Endothelial cell of umbilical vein (primary cell): Measurements from ENCODE around the gene BUD31. TPM values are rescaled to one million over a fixed set of nuclear protein-coding genes. Genes with fewer than 3 reads are reported as not detected.

ENCODE experiments used
- BruUV-seq: library from RNA; stranded (reverse); fragments of 400-500 nt; replicated peaks from 2 replicates; lab custom pipeline; 2021; lab: Mats Ljungman, UMichigan
- CTCF ChIA-PET: fragments of 300-600, 350-600 bp; sonication (Branson Sonifier 250); formaldehyde crosslinking; loops from one replicate; lab custom pipeline; 2021; ENCODE audit warnings: antibody characterized with exemption, inconsistent platforms; lab: Charles Lee
- POLR2A ChIA-PET: fragments of 300-600, 350-600 bp; sonication (Branson Sonifier 250); formaldehyde crosslinking; loops from one replicate; lab custom pipeline; 2021; ENCODE audit warnings: antibody characterized with exemption, inconsistent platforms; lab: Charles Lee
- DNase-seq: peaks from one replicate; pipeline ENCODE4 v3.0.0-alpha.2; 2011; ENCODE audit warnings: low read depth, low spot score
- FAIRE-seq: peaks from 2 replicates; lab custom pipeline; 2011; peaks lifted over from hg19 to GRCh38; lab: Jason Lieb, UNC
- H2AFZ ChIP-seq: 2 replicates; pipeline ENCODE4 v1.6.0; 2012; ENCODE audit warnings: low read depth, low read length, control low read depth, inconsistent platforms
- H3K27ac ChIP-seq: 2 replicates; pipeline ENCODE4 v1.5.1; 2011; ENCODE audit warnings: low read depth, mild to moderate bottlenecking, control low read depth, low read length, moderate library complexity; ENCODE audit not compliant: insufficient read depth
- H3K27me3 ChIP-seq, 2 experiments: 2 replicates each; pipeline versions ENCODE4 v1.6.0 to v1.6.1; 2011; ENCODE audit warnings: low read length in 2 of 2, mixed read lengths in 1 of 2; ENCODE audit not compliant: control insufficient read depth in 2 of 2, insufficient read depth in 2 of 2
- H3K36me3 ChIP-seq, 2 experiments: 2 replicates in 1 of 2; 3 replicates in 1 of 2; pipeline ENCODE4 v1.5.1; 2011; ENCODE audit warnings: low read length in 2 of 2, mild to moderate bottlenecking in 1 of 2, moderate library complexity in 1 of 2; ENCODE audit not compliant: control insufficient read depth in 2 of 2, insufficient read depth in 2 of 2; ENCODE audit errors: extremely low read depth in 1 of 2
- H3K4me1 ChIP-seq: 3 replicates; pipeline ENCODE4 v1.5.1; 2011; ENCODE audit warnings: mild to moderate bottlenecking, low read length; ENCODE audit not compliant: control insufficient read depth, insufficient read depth; ENCODE audit errors: extremely low read depth
- H3K4me2 ChIP-seq: 2 replicates; pipeline ENCODE4 v1.6.1; 2011; ENCODE audit warnings: low read length, control low read depth, mixed read lengths; ENCODE audit not compliant: insufficient read depth
- H3K4me3 ChIP-seq, 3 experiments: fragments of 200-600 bp in 1 of 3; sonication (generic), shearing (Covaris generic) in 1 of 3; replicated peaks in 1 of 3; 2 replicates each; pipeline ENCODE4 v1.5.1; 2011 to 2016; ENCODE audit warnings: control low read depth in 3 of 3, low read length in 3 of 3, mild to moderate bottlenecking in 2 of 3, inconsistent platforms in 1 of 3, low read depth in 1 of 3, moderate library complexity in 1 of 3; ENCODE audit not compliant: insufficient read depth in 1 of 3
- H3K79me2 ChIP-seq: 2 replicates; pipeline ENCODE4 v1.6.0; 2012; ENCODE audit warnings: low read length, inconsistent platforms; ENCODE audit not compliant: control insufficient read depth, insufficient read depth
- H3K9ac ChIP-seq: replicated peaks from 2 replicates; pipeline ENCODE3; 2011; ENCODE audit warnings: low read length, control low read depth; ENCODE audit not compliant: insufficient read depth; ENCODE audit errors: extremely low read depth
- H3K9me1 ChIP-seq: replicated peaks from 3 replicates; pipeline ENCODE4 v1.6.0; 2011; ENCODE audit warnings: mild to moderate bottlenecking, low read length; ENCODE audit not compliant: control insufficient read depth, insufficient read depth; ENCODE audit errors: extremely low read depth
- H3K9me3 ChIP-seq: replicated peaks from 2 replicates; pipeline ENCODE4 v1.5.1; 2012; ENCODE audit warnings: low read length, inconsistent platforms; ENCODE audit not compliant: control insufficient read depth, insufficient read depth
- H4K20me1 ChIP-seq: replicated peaks from 2 replicates; pipeline ENCODE3; 2011; ENCODE audit warnings: mild to moderate bottlenecking, low read length; ENCODE audit not compliant: control insufficient read depth, insufficient read depth; ENCODE audit errors: extremely low read depth
- EZH2 ChIP-seq: IDR thresholded peaks from 2 replicates; pipeline ENCODE4 v1.6.1; 2012; ENCODE audit warnings: borderline replicate concordance, low read depth, mild to moderate bottlenecking, moderate library complexity, low read length, inconsistent platforms; ENCODE audit not compliant: severe bottlenecking
- FOS ChIP-seq: IDR thresholded peaks from 2 replicates; pipeline ENCODE4 v1.6.1; 2011; ENCODE audit warnings: mild to moderate bottlenecking, low read length, moderate library complexity, borderline replicate concordance; ENCODE audit not compliant: insufficient read depth
- GATA2 ChIP-seq: IDR thresholded peaks from 2 replicates; pipeline ENCODE4 v1.7.0; 2011; ENCODE audit warnings: low read depth, mild to moderate bottlenecking, moderate library complexity, mixed read lengths, low read length; ENCODE audit not compliant: insufficient read length, insufficient read depth
- JUN ChIP-seq: IDR thresholded peaks from 2 replicates; pipeline ENCODE4 v1.6.1; 2011; ENCODE audit warnings: borderline replicate concordance, low read depth; ENCODE audit not compliant: insufficient read length, insufficient read depth
- MYC ChIP-seq: IDR thresholded peaks from one replicate; pipeline ENCODE4 v1.6.1; 2011; ENCODE audit warnings: mild to moderate bottlenecking, low read depth, low read length
- POLR2A ChIP-seq: IDR thresholded peaks from 2 replicates; pipeline ENCODE4 v1.6.1; 2012; ENCODE audit warnings: low read depth, mild to moderate bottlenecking, control low read depth, low read length
- POLR2AphosphoS5 ChIP-seq: IDR thresholded peaks from 2 replicates; pipeline ENCODE4 v1.6.1; 2012; ENCODE audit warnings: low read depth, mild to moderate bottlenecking, control low read depth, low read length, moderate library complexity; ENCODE audit not compliant: insufficient read depth
- dilution Hi-C: fragments of 300-500 bp; cut with MboI; formaldehyde crosslinking; loops from one replicate; pipeline ENCODE4 v1.15.0; 2019; ENCODE audit warnings: low sequenced_read_pairs; ENCODE audit not compliant: extremely low pct_ligation_motif_present
- intact Hi-C: fragments of 100-400 bp; cut with micrococcal nuclease; formaldehyde crosslinking; loops from one replicate; pipeline ENCODE4 v1.10.0; 2022
- polyA plus RNA-seq, 4 experiments: library from polyadenylated mRNA; depleted of rRNA in 3 of 4; stranded (reverse) in 3 of 4; unstranded in 1 of 4; fragments of >200 nt; gene quantifications; 2 replicates each; pipeline versions ENCODE4 v1.2.1 to v1.2.3, GENCODE V29; 2011 to 2012; ENCODE audit warnings: missing spikeins in 1 of 4
- total RNA-seq: library from RNA; stranded (reverse); gene quantifications from 2 replicates; pipeline ENCODE4 v1.2.3, GENCODE V29; 2021
- TF ChIP-seq, protein P1 (sequence below): IDR thresholded peaks from 2 replicates; pipeline ENCODE4 v1.6.1; 2011; ENCODE audit not compliant: insufficient read depth, insufficient read length
- TF ChIP-seq, protein P2 (sequence below), 2 donors: IDR thresholded peaks; 1 replicate in 1 of 2; 2 replicates in 1 of 2; pipeline ENCODE4 v1.5.1; 2011; ENCODE audit warnings: low read length in 2 of 2, mild to moderate bottlenecking in 2 of 2, moderate library complexity in 2 of 2, control low read depth in 1 of 2, inconsistent platforms in 1 of 2, low read depth in 1 of 2; ENCODE audit not compliant: insufficient read depth in 1 of 2; ENCODE audit errors: extremely low read depth in 1 of 2

BUD31 gene
- total and polyA plus RNA-seq, 2 donors (not counting 3 experiments of a cell fraction or from before 2014, with no cell fraction given), result 67.8 to 122 TPM

DNA sequence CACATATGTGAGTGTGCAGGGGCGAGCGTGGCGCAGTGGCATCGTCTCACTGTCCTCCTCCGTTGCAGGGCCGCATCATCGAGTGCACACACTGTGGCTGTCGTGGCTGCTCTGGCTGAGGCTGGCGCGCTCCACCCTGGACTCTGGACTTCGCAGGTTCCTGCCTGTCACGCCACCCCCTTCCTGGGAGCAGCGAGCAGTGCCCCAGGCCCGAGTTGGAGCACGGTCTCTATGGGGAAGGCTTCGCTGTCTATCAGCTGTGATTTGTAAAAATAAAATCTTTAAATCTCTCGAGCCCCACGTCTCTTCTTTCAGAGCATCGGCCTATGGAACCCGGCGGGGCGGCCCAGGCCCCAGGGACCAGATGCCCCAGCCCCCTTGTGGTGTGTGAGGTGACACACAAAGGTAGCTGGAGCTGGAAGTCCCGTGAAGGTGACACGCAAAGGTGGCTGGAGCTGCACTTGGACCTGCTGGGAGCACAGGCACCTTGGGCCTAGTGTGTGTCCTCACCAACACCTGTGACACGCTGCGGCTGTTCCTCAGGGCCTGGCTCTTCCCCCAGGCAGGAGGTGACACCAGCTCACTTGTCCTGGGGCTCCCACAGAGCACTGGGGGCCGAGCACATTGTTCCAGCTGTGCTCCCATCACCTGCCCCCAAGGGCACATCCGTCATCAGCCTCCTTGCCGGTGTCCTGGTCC, 10.7 kb downstream of the BUD31 start:
- Histone ChIP-seq H3K9ac (no peak overlapping the region), H3K79me2 (peaks cover 2% of the 10 kb centered on the region), H4K20me1 (peaks cover 3% of the 10 kb centered on the region), H3K4me3 (no peak overlapping the region), H3K27ac (no peak overlapping the region), H3K36me3 (peaks cover 12 to 40% of the 10 kb centered on the region in 2 experiments), H2AFZ (no peak overlapping the region), H3K9me3 (no peaks in the 10 kb centered on the region), H3K27me3 (no peaks in the 10 kb centered on the region), H3K4me2 (no peak overlapping the region), H3K4me1 (no peaks in the 10 kb centered on the region), H3K9me1 (no peaks in the 10 kb centered on the region)
- DNase-seq (no peak), FAIRE-seq (no peak)
- no peak for TF ChIP-seq MYC
- TF ChIP-seq JUN, result no peak
- no peak for TF ChIP-seq POLR2AphosphoS5
- TF ChIP-seq FOS, result no peak
- no peak for TF ChIP-seq POLR2A
- TF ChIP-seq, protein P1, sequence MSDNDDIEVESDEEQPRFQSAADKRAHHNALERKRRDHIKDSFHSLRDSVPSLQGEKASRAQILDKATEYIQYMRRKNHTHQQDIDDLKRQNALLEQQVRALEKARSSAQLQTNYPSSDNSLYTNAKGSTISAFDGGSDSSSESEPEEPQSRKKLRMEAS, result no peak
- TF ChIP-seq, protein P2, sequence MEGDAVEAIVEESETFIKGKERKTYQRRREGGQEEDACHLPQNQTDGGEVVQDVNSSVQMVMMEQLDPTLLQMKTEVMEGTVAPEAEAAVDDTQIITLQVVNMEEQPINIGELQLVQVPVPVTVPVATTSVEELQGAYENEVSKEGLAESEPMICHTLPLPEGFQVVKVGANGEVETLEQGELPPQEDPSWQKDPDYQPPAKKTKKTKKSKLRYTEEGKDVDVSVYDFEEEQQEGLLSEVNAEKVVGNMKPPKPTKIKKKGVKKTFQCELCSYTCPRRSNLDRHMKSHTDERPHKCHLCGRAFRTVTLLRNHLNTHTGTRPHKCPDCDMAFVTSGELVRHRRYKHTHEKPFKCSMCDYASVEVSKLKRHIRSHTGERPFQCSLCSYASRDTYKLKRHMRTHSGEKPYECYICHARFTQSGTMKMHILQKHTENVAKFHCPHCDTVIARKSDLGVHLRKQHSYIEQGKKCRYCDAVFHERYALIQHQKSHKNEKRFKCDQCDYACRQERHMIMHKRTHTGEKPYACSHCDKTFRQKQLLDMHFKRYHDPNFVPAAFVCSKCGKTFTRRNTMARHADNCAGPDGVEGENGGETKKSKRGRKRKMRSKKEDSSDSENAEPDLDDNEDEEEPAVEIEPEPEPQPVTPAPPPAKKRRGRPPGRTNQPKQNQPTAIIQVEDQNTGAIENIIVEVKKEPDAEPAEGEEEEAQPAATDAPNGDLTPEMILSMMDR (IDR thresholded peaks at IDR 0.05; ENCODE audit: extremely low read depth in 1 of 2, insufficient read depth in 1 of 2, low read depth in 1 of 2, low read length in 2 of 2), result no peak
- TF ChIP-seq GATA2, result no peak
- no peak for TF ChIP-seq EZH2
- CTCF ChIA-PET, result interaction anchor here (1.2 to 1.4 kb wide), 2 partner anchors 14 to 55 kb away, joined by 3 read pairs; no protein-coding TSS in a partner anchor
- dilution Hi-C loops (no loop called here), intact Hi-C loops (no loop called here)
- POLR2A ChIA-PET, result interaction anchor here (0.6 kb wide), 1 partner anchor 9 kb away, joined by 3 read pairs; no protein-coding TSS in a partner anchor
- no TSS peak for BruUV-seq
